B cell (primary cell): ENCODE measurements around the gene LARGE1.

Experiments used
- EZH2 ChIP-seq: IDR thresholded peaks from 2 replicates; pipeline ENCODE4 v1.6.1; 2012; ENCODE audit warnings: borderline replicate concordance, low read depth, mild to moderate bottlenecking, moderate library complexity, low read length; ENCODE audit not compliant: insufficient read depth, poor library complexity, severe bottlenecking
- TF ChIP-seq, protein P1 (sequence below): fragments of 200-600 bp; IDR thresholded peaks from one replicate; pipeline ENCODE4 v1.8.0; 2022; ENCODE audit warnings: antibody characterized with exemption, mild to moderate bottlenecking

DNA sequence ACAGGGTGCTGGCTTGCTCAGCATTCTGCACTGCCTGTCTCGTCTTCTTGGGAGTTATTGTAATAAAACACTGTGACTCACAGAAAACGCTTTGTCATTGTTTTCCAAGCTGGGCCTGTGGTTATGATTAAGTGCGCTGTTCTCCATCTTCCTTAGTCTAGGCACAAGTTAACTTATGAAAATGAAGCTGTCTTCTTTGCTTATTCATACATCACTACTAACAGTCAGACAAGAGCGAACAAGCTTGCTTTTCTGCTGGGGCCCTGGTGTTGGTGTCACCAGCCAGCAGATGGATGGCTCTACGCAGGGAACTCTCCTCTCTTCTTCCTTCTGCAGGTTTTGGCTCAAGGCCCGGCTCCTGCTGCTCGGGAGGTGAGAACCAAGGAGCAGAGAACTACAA lies 482.0 kb downstream of the LARGE1 start:
- TF ChIP-seq, protein P1, sequence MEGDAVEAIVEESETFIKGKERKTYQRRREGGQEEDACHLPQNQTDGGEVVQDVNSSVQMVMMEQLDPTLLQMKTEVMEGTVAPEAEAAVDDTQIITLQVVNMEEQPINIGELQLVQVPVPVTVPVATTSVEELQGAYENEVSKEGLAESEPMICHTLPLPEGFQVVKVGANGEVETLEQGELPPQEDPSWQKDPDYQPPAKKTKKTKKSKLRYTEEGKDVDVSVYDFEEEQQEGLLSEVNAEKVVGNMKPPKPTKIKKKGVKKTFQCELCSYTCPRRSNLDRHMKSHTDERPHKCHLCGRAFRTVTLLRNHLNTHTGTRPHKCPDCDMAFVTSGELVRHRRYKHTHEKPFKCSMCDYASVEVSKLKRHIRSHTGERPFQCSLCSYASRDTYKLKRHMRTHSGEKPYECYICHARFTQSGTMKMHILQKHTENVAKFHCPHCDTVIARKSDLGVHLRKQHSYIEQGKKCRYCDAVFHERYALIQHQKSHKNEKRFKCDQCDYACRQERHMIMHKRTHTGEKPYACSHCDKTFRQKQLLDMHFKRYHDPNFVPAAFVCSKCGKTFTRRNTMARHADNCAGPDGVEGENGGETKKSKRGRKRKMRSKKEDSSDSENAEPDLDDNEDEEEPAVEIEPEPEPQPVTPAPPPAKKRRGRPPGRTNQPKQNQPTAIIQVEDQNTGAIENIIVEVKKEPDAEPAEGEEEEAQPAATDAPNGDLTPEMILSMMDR = no peak
- TF ChIP-seq EZH2 = no peak
